Right kidney (tissue), 1 donor: ENCODE data around the gene PM20D2.

ENCODE experiments used
- DNase-seq: peaks from one replicate; pipeline ENCODE4 v3.0.0-alpha.2; 2016

PM20D2 gene

GRCh38 chr6:89200706-89201215 is 54.9 kb downstream of the PM20D2 start:
- no peak for DNase-seq

- no peak for DNase-seq
Observed at GRCh38 chr6:89204096-89204495, 58.2 kb downstream of the PM20D2 start.

GRCh38 chr6:89205819-89206218 is 60.0 kb downstream of the PM20D2 start:
- no peak for DNase-seq

- no peak for DNase-seq
Observed at GRCh38 chr6:89208551-89208950, 62.7 kb downstream of the PM20D2 start.

- DNase-seq: no peak
Observed at GRCh38 chr6:89209457-89209856, 63.6 kb downstream of the PM20D2 start.

- no peak for DNase-seq
Observed at GRCh38 chr6:89212472-89212871, 66.6 kb downstream of the PM20D2 start.

GRCh38 chr6:89214197-89214596 is 68.3 kb downstream of the PM20D2 start:
- DNase-seq: no peak
